Stimulated activated CD8-positive, alpha-beta memory T cell treated with anti-CD3 and anti-CD28 coated beads, Interleukin-2, amount 100 ng/mL, for 1 hour (primary cell): ENCODE results near the gene ARL8B.

Experiments
- DNase-seq, 2 donors: peaks; one replicate each; pipeline ENCODE4 v3.0.0-alpha.2; 2020; ENCODE audit warnings: low read depth in 2 of 2

The ARL8B gene

DNA sequence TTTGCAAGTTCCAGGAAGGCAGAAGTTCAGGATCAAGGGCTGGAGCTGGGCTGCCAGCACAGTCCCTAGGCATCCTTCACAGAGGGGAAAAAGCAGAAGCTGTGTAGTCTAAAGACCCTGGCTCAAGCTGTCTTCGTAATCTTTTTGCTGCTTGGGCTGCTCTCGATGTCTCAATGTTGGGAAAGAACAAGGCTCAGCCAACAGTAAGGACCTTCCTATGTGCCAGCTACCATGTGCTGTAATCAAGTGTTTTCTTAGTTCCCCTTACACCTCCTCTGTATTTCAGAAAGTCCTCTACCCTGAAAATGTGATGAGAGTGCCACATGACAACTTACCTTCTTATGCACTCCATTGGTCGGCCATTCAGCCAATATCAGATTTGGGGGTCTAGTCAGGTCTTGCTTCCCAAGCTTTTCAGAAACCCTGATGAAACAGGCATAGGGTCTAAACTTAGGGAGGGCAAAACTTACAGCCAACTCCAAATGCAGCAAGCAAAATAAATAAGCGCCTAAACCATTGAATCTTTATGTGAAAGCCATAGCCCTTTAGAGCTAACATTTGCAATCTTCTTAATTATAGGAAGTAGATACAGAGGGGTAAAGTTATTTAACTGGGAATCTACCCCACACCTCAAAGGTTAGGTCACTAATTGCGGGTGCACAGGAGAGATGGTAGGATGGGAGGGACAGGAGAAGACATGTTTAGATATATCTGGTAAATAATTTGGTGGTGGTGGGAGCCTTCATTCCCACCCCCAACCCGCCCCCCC lies 64.2 kb downstream of the ARL8B start:
- DNase-seq = no peak

GRCh38 chr3:5186858-5187155 lies 64.7 kb downstream of the ARL8B start:
- DNase-seq = no peak

- DNase-seq = peak; percentile 92 to 96
Measured at GRCh38 chr3:5187156-5187919, 65.2 kb downstream of the ARL8B start, which contains the start of gene EDEM1. EDEM1 (plus strand) TSS chr3:5187707; CDS start chr3:5187806, 99 bp downstream.

GRCh38 chr3:5187920-5188418 lies 65.9 kb downstream of the ARL8B start:
- DNase-seq = peak; percentile 19 to 30

GRCh38 chr3:5188419-5189221 lies 66.5 kb downstream of the ARL8B start:
- peak; percentile 10 to 16 for DNase-seq

DNA sequence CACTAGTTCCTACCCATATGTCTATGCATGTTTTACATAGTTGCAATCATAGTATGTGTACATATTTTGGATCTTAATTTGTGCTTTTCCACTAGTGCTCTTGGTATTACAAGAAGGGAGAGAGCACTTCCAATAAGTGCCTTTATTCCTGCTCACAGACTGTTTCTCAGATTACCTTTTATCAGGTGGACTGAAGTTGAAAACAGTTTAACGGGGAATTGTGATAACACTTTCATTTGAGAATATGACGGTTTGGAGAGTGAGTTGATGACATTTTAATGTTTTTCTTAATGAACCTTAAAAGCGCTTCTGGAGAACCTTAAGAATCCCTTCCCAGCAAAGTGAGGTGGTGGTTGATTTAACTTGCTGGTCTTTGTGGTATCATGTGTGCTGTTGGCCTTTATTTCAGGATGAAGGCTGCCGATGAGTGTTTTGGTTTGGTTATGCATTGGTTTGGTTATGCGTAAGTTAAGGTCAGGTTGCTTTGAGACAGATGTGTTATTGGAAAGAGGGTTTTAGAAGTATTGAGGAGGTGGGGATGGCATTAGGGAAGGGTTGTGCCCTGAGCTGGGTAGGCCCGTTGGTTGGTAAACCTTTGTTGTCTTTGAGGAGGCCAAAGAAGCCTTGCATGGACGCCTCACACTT lies 68.2 kb downstream of the ARL8B start:
- no peak for DNase-seq

DNA sequence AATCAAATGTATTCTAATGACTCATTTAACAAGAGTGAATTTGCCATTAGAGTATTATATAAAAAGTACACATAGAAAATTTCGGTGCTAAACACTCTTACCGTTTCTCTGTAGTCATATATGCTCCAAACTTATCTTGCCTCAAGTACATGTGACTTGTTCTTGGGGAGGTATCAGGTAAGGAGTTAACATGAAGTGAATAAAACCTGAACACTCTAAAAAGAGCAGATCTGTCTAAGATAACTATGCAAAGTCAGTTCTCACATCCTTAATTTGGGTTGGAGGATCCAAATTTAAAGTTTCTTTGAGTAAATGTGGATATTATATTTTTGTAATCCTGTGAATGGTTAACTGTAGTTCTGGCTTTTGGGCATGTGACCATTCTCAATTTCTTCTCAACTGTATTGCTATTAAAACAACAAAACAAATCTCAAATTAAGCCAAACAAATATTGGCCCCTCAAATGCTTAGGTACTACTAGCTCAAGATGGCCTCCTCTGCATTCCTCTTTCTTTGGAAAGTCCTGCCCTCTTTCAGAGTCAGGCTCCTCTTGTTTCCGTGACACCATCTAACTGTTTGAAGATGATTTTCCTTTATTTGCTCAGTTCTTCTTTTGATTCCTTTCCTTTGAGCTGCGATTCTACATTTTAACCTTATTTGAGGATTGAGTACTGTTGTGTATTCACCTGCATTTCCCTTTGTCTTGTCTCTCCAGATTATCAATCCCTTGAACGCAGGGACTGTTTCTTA lies 69.6 kb downstream of the ARL8B start:
- DNase-seq = no peak

GRCh38 chr3:5192571-5193365 lies 70.7 kb downstream of the ARL8B start:
- peak in 1 of 2 donors; percentile 16 for DNase-seq

DNA sequence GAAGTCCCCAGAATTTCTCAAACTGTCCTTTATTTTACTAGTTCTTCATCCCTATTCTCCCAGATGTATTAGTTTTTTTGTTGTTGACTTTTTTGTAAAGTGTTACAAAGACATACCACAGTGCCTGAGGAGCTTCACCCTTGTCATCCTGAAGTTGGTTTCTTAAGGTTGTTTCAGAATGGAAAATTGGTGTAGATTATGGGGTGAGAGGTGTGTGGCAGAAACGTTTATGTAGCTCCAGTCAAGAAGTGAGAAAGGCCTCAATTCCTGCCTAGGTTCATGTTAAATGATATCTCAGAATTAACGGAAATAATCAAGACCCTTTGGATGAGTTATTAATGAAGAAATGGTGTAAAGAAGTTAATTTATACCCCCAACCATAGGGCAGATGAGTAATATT lies 72.2 kb downstream of the ARL8B start:
- DNase-seq = no peak

GRCh38 chr3:5194801-5195509 lies 72.9 kb downstream of the ARL8B start:
- peak; percentile 11 to 17 for DNase-seq

- DNase-seq = no peak
Measured at GRCh38 chr3:5195605-5196004, 73.5 kb downstream of the ARL8B start.

DNA sequence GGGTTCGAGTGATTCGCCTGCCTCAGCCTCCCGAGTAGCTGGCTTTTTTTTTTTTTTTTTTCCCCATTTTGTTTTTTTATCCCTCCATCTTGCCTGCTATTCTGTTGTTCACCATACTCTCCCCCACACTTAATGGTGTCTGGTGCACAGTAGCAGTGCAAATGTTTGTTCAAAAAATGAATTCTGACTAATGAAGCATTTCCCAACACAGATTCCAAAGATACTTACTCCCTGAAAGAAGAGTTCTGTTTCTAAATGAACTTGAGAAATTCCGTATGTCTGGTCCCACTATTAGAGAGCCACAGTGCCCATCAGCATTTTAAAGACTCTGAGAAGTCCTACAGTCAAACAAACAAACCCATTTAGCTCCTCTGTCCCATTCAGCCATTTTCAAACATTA lies 74.9 kb downstream of the ARL8B start:
- DNase-seq = no peak

DNA sequence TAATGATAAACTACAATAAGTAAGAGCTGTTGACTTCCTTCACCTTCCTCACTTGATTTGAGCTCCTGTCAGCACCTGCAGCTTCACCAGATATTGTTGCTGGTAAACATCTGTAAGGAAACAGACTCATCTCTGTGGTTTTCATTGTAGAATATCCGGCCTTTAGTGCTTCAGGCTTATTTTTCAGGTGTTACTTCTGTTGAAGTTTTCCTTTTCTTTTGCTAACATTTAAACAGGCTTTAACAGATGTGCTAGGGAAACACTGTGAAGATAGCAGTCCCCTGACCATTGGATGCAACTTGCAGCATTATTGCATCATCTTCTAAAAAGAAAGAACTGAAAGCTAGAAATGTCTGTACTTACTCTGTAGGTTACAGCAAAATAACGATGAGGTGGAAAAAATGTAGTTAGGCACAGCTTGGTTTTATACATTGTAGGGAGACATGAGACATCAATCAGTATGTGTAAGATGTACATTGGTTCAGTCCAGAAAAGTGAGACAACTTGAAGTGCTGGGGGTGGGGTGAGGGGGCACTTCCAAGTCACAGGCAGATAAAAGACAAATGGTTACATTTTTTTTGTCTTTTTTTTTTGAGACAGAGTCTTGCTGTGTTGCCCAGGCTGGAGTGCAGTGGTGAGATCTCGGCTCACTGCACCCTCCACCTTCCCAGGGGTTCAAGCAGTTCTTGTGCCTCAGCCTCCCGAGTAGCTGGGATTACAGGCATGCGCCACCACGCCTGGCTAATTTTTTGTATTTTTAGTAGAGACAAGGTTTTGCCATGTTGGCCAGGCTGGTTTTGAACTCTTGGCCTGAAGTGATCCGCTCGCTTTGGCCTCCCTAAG lies 75.6 kb downstream of the ARL8B start:
- no peak for DNase-seq

GRCh38 chr3:5198313-5198677 lies 76.2 kb downstream of the ARL8B start:
- DNase-seq = no peak

- no peak for DNase-seq
Measured at GRCh38 chr3:5198986-5199731, 77.1 kb downstream of the ARL8B start.

- no peak for DNase-seq
Measured at GRCh38 chr3:5201536-5201935, 79.4 kb downstream of the ARL8B start.

DNA sequence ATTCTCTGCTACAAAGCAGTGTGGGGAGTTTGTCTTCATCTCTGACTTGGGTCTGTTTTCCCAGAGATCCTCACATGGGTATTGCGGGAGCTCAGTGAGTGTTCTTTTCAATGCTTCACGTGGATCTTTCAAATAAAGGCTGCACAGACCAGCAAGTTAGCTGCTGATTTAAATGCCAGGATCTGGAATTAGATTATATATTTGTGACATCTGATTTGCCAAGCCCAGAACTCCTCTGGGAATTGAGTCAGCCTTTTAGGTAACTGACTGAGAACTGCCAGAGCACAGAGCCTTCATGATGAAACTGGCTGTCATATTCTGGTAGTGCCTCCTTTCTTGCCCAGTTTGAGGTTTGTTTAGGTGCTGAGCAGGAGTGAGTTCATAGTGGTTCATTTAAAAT lies 80.1 kb downstream of the ARL8B start:
- no peak for DNase-seq
